GM21360 (cell line): ENCODE data around the gene ZNF385B.

Experiments used
- ATAC-seq: cut with Tn5 transposase; IDR thresholded peaks from one replicate; pipeline ENCODE4 v1.9.1; 2021; ENCODE audit warnings: mild to moderate bottlenecking, moderate library complexity; ENCODE audit not compliant: unreplicated experiment

The ZNF385B gene

DNA sequence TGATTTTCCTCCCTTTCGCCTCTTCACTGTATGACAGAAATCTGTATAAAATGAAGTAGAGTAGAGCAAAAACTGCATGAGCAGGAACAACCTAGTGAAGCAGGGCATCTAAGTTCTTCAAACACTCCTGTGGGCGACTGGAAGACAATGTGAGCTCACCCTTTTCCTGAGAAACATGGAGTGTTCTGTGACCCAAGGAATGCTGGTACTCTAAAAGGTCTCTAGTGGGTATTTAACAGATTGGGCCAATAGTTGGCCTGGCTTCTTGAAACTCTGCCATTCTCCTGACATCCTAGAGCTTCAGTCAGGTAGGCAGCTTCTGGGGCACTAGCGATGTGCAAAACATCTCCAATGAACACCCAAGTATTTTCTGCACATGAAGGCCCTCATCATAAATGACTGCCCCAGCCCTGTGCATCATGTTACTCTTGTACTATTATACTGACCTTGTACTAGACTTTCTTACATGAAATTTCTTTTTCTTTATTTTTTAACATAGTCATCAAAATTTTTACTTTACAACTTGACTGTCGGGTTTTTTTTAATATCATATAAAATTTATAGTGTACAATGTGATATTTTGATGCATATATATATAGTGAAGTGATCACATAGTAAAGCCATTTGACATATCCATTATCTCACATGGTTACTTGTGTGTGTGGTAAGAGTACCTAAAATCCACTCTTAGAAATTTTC is 302.2 kb downstream of the ZNF385B start:
- ATAC-seq: no peak

DNA sequence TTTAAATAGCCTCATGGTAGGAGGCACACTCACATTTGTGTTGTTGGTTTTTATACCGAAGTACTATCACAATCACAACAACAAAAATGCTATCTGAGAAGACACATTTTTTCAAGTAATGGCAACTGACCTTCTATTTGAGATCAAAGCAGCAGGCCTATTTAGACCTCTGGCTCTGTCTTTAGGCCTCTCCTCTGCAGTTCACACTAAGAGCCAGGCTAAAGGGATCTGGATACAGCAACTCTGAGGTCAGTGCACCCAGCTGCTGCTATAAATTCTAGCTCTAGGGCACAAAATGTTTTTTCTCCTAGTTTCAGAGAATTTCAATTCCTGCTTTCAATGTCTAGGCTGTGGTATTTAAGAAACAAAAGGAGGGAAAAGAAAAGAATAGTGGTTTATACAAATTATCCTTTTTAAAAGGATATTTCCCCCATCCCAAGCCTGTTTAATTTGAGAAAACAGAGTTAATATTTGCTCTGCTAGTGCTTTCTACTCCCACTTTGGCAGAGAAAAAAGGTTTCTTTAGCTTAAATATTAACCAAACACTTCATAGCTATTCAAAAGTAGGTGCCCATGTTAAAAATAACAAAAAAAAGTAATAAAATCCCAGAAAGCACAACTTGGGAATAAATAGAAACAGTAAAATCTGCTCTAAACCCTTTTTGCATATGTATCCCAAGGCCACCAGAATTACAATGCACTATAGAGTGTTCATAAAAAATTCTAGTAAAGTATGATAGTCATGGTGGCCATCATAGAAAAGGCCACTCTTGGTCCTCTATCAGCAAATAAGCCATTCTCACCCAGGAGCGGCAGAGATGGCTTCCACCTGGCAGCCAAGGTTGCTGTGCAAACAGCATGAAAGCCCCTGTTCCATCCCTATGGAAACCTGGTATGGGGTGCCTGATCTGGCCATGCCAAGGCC is 303.1 kb downstream of the ZNF385B start:
- ATAC-seq: no peak

DNA sequence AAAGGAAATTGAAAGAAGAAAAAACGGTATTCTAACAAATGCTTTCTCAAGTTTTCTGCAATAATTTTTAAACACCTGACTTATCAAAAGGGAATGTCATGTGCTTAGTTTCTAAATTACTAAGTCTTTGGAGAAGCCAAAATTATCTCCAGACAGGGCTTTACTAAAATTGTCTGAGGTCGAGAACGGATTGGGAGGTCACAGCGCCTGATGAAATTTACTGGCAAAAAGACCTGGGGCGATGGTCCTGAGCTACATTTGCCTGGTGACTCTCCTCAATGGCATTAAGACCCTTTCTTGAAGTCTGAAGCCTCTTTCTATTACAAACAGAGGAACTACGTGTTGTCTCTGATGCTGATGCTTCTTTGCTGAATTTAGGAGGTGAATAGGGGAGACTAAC is 305.0 kb downstream of the ZNF385B start:
- ATAC-seq: no peak

DNA sequence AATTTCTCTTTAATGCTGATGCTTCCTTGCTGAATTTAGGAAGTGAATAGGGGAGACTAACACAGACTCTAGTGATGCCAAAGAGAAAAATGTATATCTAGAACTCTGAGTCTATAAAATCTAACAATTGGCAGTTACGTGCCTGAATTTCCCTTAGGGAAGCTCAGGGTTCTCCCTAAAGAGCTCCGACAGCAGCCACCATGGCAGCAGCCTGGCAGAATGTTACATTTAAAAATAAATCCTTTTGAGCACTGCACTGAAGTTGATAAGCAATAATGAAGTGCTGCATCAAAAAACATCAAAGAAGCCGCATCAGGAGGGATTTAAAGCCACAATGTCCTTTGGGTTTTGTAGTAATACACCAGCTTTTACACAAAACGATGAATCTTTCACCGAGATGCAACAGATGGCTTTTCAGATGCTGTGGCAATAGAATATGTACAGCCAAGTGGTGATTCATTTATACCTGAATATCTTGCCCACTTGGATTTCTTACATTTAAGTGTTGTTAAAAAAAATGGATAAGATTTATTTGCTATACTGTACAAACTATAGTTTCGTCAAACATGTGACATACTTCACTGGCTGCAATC is 305.6 kb downstream of the ZNF385B start:
- no peak for ATAC-seq

DNA sequence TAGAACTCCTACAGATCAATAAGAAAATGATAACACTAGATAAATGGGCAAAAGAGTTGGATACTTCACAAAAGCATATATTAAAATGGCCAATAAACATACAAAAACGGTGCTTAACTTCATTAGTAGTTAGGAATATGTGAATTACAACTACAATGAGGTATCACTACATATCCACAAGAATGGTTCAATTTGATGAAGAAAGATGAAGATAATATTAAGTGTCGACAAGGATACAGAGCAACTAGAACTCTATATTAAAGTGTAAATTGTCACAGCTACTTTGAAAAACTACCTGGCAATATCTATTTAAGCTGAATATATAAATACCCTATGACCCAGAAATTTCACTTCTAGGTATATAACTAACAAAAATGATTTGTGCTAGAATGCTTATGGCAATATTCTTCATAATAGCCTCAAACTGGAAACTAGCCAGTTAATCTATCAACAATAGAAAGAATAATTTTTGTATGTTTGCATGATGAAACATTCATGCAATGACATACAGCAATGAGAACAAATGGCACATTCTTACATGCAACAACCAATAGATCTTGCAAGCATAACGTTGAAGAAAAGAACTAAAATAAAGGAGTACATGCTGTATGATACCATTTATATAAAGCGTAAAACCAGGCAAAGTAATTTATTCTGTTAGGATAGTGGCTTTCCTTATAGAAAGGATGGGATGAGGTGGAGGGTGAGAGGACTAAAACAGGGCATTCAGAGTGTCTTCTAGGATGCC is 306.6 kb downstream of the ZNF385B start:
- ATAC-seq: no peak

DNA sequence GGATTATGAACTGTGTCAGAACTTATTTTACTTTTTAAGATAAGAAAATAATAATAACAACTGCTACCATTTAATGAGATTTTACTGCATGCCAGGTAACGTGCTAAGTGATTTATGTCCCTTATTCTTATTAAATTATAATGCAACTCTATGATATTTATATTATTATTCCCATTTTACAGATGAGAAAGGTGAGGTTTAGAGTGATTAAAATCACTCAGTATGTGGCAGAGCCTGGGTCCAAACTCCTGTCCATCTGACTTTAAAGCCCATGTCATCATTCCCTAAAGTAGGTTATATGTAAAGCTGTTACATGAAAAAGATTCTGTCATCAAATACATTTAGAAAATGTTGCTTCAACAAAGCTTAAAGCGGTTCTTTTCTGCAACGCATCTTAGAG is 308.0 kb downstream of the ZNF385B start:
- no peak for ATAC-seq

DNA sequence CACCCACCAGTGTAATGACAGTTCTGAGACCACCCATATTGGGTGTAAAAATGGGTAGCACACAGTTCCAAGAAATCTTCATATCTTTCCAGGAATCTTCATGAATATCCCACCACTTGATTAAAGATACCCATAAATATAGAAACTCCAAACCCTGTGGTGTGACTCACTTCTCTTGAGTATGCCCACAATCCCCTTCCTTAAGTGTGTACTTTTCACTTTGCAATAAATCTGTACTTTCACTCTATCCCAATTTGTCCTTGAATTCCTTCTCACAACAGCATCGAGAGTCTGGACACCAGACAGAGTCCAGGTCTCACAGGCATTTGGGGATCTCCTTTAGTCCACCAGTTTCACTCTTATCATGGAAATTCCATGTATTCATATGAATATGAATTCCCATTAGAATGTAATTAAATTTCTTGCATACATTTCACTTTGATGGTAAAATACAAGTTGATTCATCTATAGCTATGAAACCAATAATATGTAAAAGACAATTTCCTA is 309.8 kb downstream of the ZNF385B start:
- ATAC-seq: no peak

DNA sequence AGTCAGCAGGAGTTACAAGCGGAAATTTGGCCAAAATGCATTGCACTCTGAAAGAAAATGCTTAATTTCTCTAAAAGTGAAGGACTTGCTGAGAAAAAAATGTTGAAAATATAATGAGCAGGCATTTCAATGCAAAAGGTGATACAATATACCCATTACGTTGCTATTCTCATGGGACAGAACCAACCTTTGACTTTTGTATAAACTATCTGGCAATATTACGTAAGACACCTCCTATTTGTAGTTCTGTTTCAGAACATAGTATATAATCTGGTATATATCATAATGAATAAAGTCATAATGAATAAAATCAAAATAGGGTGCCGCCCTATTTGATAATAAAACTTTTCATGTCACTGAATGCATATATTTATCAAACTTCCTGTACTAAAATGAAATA is 310.6 kb downstream of the ZNF385B start:
- no peak for ATAC-seq

DNA sequence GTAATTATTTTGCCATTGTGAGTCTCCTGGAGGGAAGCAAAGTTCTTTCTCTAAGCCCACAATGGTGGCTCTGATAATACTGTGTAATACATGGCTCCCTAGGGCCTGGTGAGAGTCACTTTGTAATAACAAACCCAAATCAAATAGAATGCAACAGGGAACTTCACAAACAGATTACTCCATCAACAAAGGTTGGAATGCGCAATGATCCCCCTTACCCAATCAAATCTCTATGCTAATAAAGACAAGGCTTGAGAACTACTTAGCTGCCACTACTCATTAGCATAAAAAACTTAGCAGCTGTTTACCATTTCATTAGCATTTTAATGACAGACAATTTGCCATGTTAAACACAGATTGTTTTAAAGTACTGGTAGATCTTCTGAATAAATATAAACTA is 311.2 kb downstream of the ZNF385B start:
- ATAC-seq: no peak

DNA sequence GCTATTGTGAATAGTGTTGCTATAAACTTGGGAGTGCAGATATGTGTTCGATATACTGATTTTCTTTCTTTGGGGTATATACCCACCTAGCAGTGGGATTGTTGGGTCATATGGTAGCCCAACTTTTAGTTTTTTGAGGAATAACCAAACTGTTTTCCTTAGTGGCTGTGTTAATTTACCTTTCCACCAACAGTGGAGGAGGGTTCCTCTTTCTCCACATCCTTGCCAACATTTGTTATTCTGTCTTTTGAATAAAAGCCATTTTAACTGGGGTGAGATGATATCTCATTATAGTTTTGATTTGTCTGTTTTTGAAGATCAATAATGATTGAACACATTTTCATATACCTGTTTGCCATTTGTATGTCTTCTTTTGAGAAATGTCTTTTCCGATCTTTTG is 314.8 kb downstream of the ZNF385B start:
- ATAC-seq: no peak

DNA sequence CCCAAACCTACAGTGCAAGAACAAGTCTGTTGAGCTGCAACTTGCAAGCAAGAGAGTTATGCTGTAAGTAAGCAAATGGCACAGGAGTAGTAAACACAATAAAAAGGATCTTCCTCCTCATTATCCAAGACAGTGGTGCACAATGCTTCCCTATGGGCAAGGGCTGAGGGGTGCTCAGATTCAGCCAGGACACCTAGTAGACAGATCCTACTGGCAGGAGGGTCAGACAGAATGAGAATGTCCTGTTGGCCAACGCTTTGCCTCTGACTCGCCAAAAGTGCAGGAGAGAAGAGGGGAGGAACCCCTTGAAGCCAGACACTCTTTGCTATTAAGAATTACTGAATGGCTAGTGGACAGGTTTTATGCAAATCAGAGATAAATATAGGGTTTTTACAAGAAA is 316.4 kb downstream of the ZNF385B start:
- ATAC-seq: no peak

DNA sequence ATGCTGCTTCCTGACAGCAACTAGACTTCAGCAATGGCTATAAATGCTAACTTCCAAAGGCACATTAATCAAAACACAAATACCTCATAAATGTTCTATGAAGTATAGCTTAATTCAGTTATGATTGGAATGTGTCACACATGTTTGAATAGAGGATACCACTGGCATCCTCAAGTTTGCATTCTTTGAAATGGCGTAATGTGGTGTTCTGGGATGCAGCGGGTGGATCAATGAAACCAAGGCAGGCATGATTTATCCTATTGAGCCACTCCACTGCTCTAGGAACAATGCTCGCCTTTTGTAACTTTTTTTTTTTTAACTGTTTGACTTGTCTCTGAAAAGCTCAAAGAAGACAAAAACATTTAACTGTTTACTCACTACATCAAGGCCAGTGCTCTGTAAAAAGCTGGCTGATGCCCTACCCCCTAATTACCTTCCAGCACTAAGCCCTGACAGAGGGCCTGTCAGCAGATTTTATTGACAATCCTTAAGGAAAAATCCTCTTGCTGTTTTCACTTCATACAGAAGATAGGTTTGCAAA is 318.0 kb downstream of the ZNF385B start:
- no peak for ATAC-seq

DNA sequence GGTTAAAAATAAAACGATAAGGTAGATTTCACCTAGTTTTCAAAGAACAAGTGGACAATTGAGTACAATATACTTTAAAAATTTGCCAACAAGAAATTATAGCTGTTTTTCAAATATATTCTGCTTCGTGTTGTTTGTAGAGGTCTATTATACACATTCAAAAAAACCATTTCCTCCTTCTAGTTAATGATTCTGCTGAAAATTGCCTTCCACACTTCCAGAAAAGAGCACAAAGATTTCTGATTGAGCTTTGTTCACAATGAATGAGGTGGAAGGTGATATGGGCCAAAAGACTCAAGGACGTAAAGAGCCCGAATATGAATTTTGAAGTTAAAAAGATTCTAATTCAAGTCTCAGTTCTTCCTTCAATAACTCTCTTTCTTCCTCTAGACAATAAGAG is 319.8 kb downstream of the ZNF385B start:
- no peak for ATAC-seq

DNA sequence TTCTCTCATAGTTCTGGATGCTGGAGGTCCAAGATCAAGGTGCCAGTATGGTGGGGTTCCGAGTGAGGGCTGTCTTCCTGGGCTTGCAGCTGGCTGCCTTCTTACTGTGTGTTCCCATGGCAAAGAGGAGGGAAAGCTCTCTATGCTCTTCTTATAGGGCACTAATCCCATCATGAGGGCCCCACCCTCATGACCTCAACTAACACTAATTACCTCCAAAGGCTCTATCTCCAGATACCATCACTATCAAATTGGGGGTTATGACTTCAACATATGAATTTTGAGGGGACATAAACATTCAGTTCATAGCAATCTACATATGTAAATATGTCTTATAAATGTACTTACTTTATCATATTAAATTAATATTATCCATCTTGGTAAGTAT is 322.3 kb downstream of the ZNF385B start:
- no peak for ATAC-seq

DNA sequence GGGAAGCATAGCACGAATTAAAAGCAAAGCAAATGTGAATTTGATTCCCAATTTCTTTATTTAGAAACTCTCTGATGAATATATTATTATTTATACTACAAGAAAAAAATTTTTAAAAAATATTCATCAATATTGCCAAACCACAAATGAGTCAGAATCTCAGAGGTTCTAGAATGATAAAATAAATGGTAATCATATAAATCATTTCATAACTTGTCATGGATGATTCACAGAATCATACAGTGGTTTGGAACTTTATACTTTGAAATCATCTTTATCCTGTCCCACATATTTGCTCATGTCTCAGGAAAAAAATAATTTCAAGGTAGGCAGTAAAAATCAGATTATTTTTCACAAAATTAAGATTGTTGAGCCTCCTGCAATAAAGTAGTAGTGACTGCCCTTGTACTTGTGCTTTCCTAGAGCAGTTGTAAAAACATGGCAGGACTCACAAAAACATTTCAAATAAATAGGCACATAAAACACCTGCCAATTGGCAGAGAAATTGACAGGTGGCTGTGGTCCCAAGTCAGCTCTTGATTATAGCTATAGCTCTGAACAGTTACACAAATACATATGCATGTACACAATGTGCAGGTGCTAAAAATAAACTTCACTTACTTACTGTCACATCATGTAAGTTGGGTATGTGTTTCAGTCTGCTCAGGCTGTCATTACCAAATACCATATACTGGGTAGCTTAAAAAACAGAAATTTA is 322.8 kb downstream of the ZNF385B start:
- ATAC-seq: no peak

DNA sequence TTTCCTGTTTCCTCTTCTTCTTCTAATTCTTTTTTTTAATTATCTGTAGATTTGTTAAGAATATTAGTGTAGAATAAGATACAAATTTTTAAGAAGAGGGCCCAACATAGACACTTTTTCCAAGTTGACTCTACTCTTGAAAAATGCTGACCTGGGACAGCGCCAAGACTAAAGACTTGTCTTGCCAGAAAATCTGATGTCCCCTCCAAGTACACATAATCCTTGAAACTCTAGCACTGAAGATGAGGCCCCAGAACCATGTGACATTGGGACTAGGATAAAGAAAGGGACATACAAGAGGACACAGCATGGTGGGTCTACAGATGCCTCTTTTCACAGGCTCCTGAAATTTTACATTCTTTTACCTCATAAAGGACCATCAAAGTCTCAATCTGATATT is 325.2 kb downstream of the ZNF385B start:
- ATAC-seq: no peak

DNA sequence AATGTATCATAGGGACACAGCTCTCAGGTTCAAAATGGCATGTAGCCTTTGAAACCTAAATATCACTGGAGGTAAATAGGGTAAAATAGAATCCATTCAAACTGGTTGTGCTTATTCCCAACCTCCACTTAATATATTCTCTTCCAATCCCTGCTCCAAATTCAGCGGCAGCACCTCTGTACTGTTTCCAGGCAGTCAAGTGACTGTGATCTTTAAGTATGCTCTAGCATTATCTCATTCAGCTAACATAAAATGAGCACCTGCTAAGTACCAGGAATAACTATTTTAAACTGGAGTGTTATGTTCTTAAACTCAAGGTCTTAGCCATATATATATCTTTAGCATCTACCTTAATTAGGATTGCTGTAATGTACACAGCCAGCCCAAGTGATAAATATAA is 327.5 kb downstream of the ZNF385B start:
- no peak for ATAC-seq

DNA sequence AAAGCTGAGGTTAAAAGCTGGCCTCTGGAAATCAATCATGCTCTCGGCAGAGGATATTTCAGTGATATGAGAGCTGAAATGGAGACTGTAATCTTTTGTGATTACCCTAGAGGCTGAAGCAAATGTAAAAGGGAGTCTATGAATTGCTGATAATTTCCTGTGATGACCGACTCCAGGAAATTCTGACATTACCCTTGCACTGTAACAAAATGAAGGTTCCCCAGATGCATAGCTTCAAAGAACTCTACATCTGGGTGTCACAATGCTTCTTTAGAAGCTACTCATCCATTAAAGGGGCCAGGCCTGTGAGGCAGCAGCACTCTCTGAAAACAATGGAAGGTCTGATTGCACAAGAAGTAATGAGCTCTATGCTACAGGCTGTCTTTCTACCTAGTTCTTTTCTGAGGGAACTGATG is 328.5 kb downstream of the ZNF385B start:
- ATAC-seq: no peak

DNA sequence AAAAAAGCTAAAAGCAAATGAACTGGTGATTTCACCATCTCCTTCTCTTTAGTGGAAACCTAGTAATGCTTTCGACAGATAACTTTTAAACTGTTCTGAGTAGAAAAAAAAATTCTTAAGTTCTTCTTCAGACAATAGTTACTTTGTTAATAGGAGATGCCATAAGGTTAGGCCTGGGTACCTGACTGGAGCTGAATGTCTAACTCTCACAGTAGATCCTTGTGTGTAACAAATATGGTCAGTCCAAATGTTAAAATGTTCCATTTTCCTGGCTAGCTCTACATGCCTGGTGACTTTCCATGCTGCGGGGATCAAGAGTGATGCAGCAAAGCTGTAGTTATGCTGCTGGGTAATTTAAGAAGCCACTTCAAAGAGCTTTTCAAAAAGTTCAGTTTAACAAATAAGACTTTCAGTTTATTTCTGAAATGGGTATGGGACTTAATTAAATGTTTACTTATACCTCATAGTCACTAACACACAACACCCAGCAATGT is 332.8 kb downstream of the ZNF385B start:
- ATAC-seq: no peak

DNA sequence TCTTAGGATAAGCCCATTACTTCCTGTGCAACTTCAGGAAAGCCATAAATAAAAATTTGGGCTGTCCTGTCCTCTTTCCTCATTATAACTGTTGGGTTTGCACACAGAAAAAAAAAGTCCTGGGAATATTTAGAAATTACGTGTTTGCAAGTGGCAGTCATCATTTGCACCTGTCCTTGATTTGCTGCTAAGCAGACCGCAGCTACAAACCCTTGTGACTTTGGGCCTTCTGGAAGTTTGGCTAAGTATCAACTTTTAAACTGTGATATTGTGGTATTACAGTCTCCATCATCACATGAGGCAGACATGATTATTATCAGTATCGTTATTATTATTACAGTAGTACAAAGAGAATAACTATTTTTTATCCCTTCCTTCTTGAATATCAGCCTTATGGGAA is 336.1 kb downstream of the ZNF385B start:
- ATAC-seq: no peak
